Loucy (cell line): Measurements from ENCODE around the gene RS1.

ENCODE experiments used
- CTCF ChIP-seq: fragments of 200-600 bp; sonication (generic); conservative IDR thresholded peaks from 2 replicates; pipeline ENCODE4 v1.5.1; 2014; ENCODE audit warnings: mild to moderate bottlenecking, antibody characterized with exemption, low read length
- EZH2phosphoT487 ChIP-seq: fragments of 200-600 bp; IDR thresholded peaks from 2 replicates; pipeline ENCODE4 v1.6.1; 2018; ENCODE audit warnings: antibody characterized with exemption, mild to moderate bottlenecking, moderate library complexity, borderline replicate concordance

GRCh38 chrX:18666614-18667013 is 5.3 kb downstream of the RS1 start:
- no peak for TF ChIP-seq CTCF
- no peak for TF ChIP-seq EZH2phosphoT487
